Pancreas (tissue), 10 donors: ENCODE results near the gene GPR31. TPM values are rescaled to one million over a fixed set of nuclear protein-coding genes. Genes with fewer than 3 reads are reported as not detected.

ENCODE experiments used
- ATAC-seq, 4 donors: fragments of 200-7000 bp; cut with Tn5 transposase; one replicate each; pipeline versions ENCODE4 v1.8.0 to v1.9.1; 2020; ENCODE audit warnings: mild to moderate bottlenecking in 4 of 4, moderate library complexity in 4 of 4
- DNase-seq, 6 donors: peaks; one replicate each; pipeline ENCODE4 v3.0.0-alpha.2; 2020
- FAIRE-seq: peaks from 2 replicates; lab custom pipeline; 2012; peaks lifted over from hg19 to GRCh38; lab: Jason Lieb, UNC
- H3K27ac ChIP-seq, 4 donors: fragments of 200-600 bp; sonication (generic); 1 replicate in 3 of 4; 2 replicates in 1 of 4; pipeline versions ENCODE4 v1.5.0 to v1.8.0; 2020
- H3K27me3 ChIP-seq, 4 donors: fragments of 200-600 bp; one replicate each; pipeline ENCODE4 v1.8.0; 2021
- H3K36me3 ChIP-seq, 3 donors: fragments of 200-600 bp; sonication (generic) in 1 of 3; one replicate each; pipeline versions ENCODE4 v1.5.0 to v1.8.0; 2020 to 2021
- H3K4me1 ChIP-seq, 3 donors: fragments of 200-600 bp; one replicate each; pipeline ENCODE4 v1.8.0; 2021
- H3K4me3 ChIP-seq, 4 donors: fragments of 200-600 bp; sonication (generic) in 2 of 4; one replicate each; pipeline versions ENCODE4 v1.5.0 to v1.8.0; 2020 to 2021
- H3K9me3 ChIP-seq, 4 donors: fragments of 200-600 bp; one replicate each; pipeline ENCODE4 v1.8.0; 2021
- WGBS, 2 donors: extraction: QIAGEN DNeasy Blood & Tissue Kit; methylation state at CpG; one replicate each; pipeline ENCODE4 v1.1.7; 2013; 5-methylcytosine and 5-hydroxymethylcytosine counted together
- intact Hi-C, 3 donors: fragments of 100-400 bp; cut with DNase I; formaldehyde crosslinking; loops; one replicate each; pipeline versions ENCODE4 v1.11.1 to v1.14.2; 2022
- polyA plus RNA-seq, 2 donors: library from polyadenylated mRNA; stranded (reverse); fragments of 200-250 nt; gene quantifications; one replicate each; pipeline ENCODE4 v1.2.3, GENCODE V29; 2013
- total RNA-seq, 6 donors: library from RNA; stranded (reverse); fragmentation: NEBNext Ultra II Directional in 4 of 6; extraction: Animal tissue kit (Norgen Biotek cat#: 25700) in 4 of 6; gene quantifications; one replicate each; pipeline versions ENCODE4 v1.2.1 to v1.2.4, GENCODE V29; 2021 to 2023
- TF ChIP-seq, protein P1 (sequence below), 4 donors: fragments of 200-600 bp; sonication (generic) in 3 of 4; IDR thresholded peaks; one replicate each; pipeline versions ENCODE4 v1.5.0 to v1.8.0; 2021; ENCODE audit warnings: antibody characterized with exemption in 4 of 4
- donor health status: healthy with polysubstance abuse.
- donor health status: DM: no; HTN: no; CAD: no; lungs with moderate emphysema.
- donor health status: DM: no; HTN: no; CAD: no.
- donor health status: control.
- donor health status: control.
- donor health status: Bipolar disorder and iron deficiency.
- donor health status: DM: yes; HTN: yes; CAD: no.
- donor health status: DM: no; HTN: no; CAD: no.
- donor health status: DM: no; HTN: no; CAD: no.
- donor health status: DM: yes; HTN: yes; CAD: no.

The GPR31 gene
- total and polyA plus RNA-seq, 8 donors = not detected

GRCh38 chr6:167112421-167112820, 45.4 kb downstream of the GPR31 start:
- no peak overlapping the region for H3K27ac ChIP-seq
- no peak overlapping the region for H3K4me3 ChIP-seq
- no peak for ATAC-seq
- intact Hi-C loops = no loop called here
- peak in 1 of 6 donors; percentile 7 for DNase-seq
- H3K27me3 ChIP-seq = no peaks in the 10 kb centered on the region
- H3K9me3 ChIP-seq = no peaks in the 10 kb centered on the region
- H3K4me1 ChIP-seq = no peaks in the 10 kb centered on the region
- 65 to 83% methylated on average over 8 of the region's 8 CpGs for whole genome bisulfite sequencing, 2 donors
- TF ChIP-seq, protein P1, sequence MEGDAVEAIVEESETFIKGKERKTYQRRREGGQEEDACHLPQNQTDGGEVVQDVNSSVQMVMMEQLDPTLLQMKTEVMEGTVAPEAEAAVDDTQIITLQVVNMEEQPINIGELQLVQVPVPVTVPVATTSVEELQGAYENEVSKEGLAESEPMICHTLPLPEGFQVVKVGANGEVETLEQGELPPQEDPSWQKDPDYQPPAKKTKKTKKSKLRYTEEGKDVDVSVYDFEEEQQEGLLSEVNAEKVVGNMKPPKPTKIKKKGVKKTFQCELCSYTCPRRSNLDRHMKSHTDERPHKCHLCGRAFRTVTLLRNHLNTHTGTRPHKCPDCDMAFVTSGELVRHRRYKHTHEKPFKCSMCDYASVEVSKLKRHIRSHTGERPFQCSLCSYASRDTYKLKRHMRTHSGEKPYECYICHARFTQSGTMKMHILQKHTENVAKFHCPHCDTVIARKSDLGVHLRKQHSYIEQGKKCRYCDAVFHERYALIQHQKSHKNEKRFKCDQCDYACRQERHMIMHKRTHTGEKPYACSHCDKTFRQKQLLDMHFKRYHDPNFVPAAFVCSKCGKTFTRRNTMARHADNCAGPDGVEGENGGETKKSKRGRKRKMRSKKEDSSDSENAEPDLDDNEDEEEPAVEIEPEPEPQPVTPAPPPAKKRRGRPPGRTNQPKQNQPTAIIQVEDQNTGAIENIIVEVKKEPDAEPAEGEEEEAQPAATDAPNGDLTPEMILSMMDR (IDR thresholded peaks at IDR 0.05) = no peak
- no peaks in the 10 kb centered on the region for H3K36me3 ChIP-seq
- no peak for FAIRE-seq

DNA sequence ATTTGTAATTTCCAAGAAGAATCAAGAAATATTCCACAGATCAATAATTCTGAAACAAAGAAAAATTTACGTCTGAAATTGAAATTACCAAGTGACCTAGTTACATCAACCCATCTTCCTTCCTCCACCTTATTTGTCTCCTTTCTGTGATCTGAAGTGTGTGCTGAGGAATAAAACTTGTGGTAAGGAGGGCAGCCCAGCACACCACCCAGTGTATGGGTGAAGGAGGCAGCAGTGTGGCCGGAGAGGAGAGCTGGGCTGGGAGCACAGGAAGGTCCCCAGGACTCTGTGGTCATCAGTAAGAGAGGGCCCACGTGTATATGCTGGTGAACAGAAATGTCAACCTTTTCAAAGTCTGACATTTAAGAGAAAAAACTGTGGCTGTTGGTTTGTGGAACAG, 46.2 kb downstream of the GPR31 start:
- TF ChIP-seq, protein P1 (IDR thresholded peaks at IDR 0.05) = no peak
- no peaks in the 10 kb centered on the region for H3K27me3 ChIP-seq
- no peak overlapping the region for H3K27ac ChIP-seq
- FAIRE-seq = no peak
- H3K36me3 ChIP-seq = no peaks in the 10 kb centered on the region
- 46 to 62% methylated on average over 3 of the region's 3 CpGs for WGBS, 2 donors
- H3K4me1 ChIP-seq = no peaks in the 10 kb centered on the region
- H3K4me3 ChIP-seq = no peak overlapping the region
- no peak for DNase-seq
- ATAC-seq = no peak
- intact Hi-C loops = no loop called here
- H3K9me3 ChIP-seq = no peaks in the 10 kb centered on the region

DNA sequence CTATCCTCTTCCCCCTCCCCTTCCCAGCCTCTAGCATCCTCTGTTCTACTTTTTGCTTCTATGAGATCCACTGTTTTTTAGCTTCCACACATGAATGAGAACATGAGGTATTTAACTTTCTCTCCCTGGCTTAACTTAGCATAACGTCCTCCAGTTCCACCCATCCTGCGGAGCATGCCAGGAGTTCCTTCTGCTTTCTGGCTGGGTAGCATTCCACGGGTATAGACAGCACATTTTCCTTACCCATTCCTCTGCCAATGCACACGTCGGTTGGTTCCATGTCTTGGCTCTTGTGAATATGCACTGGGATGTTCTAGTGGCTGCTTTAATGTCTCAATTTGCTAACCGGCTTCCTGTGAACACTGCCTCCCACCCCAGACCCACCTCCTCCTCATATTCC, 48.1 kb downstream of the GPR31 start:
- FAIRE-seq = no peak

DNA sequence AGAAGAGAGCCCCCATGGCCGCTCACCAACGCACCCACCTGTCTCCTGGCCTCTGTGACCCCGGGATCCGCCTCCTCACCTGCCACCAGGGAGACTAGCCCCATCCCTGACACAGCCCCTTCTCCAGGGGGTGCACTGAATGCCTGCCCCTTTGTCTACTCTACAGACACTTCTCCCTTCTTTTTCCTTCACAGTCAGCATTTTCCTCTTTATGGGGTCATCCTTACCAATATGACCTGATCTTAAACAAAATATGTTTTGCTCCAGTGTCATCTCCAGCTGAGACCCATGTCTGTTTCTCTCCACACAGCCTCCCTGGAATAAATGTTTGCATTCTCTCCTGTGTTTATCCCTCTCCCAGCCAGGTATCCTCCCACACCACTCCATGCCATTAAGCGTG, 49.5 kb downstream of the GPR31 start:
- Histone ChIP-seq H3K36me3 (no peaks in the 10 kb centered on the region), H3K9me3 (no peaks in the 10 kb centered on the region), H3K27ac (no peak overlapping the region), H3K27me3 (no peaks in the 10 kb centered on the region), H3K4me3 (no peak overlapping the region), H3K4me1 (no peaks in the 10 kb centered on the region)
- intact Hi-C loops = no loop called here
- DNase-seq = no peak
- no peak for FAIRE-seq
- TF ChIP-seq, protein P1 (IDR thresholded peaks at IDR 0.05) = no peak
- WGBS, 2 donors = 69 to 70% methylated on average over 5 of the region's 5 CpGs
- no peak for ATAC-seq

More for the DNA sequence above, 48.1 kb downstream of the GPR31 start:
- Histone ChIP-seq H3K27ac (no peak overlapping the region), H3K9me3 (no peaks in the 10 kb centered on the region), H3K4me1 (no peaks in the 10 kb centered on the region), H3K4me3 (no peak overlapping the region), H3K36me3 (no peaks in the 10 kb centered on the region), H3K27me3 (no peaks in the 10 kb centered on the region)
- DNase-seq (no peak), ATAC-seq (no peak)
- intact Hi-C loops = no loop called here
- WGBS, 2 donors = 57 to 70% methylated on average over 6 of the region's 6 CpGs
- TF ChIP-seq, protein P1 (IDR thresholded peaks at IDR 0.05) = no peak

DNA sequence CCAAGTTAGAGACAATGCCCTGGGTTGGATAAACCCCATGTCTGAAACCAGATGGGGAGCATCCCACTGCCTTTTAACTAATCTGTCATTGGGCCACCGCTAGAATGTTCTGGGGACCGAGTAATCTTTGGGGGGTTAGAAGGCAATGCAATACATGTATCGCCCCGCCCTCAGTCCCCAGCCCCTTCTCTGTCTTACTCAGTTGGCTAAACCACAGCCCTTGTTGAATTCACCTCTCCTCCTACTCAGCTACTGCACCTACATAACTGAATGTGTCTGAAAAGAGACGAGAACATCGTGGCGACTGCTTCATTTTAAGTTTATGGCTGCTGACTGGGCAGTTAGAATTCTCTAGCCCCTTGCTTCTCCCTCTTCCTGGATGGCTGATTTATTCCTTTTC, 50.0 kb downstream of the GPR31 start:
- no peak for ATAC-seq
- Histone ChIP-seq H3K36me3 (no peaks in the 10 kb centered on the region), H3K4me1 (no peaks in the 10 kb centered on the region), H3K27ac (no peak overlapping the region), H3K4me3 (no peak overlapping the region), H3K9me3 (no peaks in the 10 kb centered on the region), H3K27me3 (no peaks in the 10 kb centered on the region)
- 71 to 87% methylated on average over 7 of the region's 7 CpGs for WGBS, 2 donors
- TF ChIP-seq, protein P1 (IDR thresholded peaks at IDR 0.05) = no peak
- DNase-seq = no peak
- intact Hi-C loops = no loop called here
- no peak for FAIRE-seq
